GM13977 (cell line): ENCODE results near the gene ADRA2A.
A peak's percentile ranks its signal among the peaks of the same experiment; 100 is the strongest.

ENCODE experiments used
- DNase-seq: peaks from one replicate; pipeline ENCODE4 v3.0.0; 2012; ENCODE audit warnings: low spot score
- CTCF ChIP-seq: IDR thresholded peaks from 2 replicates; pipeline ENCODE4 v1.5.1; 2012; ENCODE audit warnings: mild to moderate bottlenecking, control low read depth; ENCODE audit not compliant: insufficient read depth; ENCODE audit errors: extremely low read depth, missing control alignments
- in situ Hi-C: fragments of 300-500 bp; cut with MboI; formaldehyde crosslinking; loops from one replicate; pipeline ENCODE4 v1.12.0; 2022; ENCODE audit warnings: low sequenced_read_pairs, low pct_unique_long_range_greater_than_20kb, mixed read lengths, inconsistent platforms; ENCODE audit not compliant: unreplicated experiment

ADRA2A gene

DNA sequence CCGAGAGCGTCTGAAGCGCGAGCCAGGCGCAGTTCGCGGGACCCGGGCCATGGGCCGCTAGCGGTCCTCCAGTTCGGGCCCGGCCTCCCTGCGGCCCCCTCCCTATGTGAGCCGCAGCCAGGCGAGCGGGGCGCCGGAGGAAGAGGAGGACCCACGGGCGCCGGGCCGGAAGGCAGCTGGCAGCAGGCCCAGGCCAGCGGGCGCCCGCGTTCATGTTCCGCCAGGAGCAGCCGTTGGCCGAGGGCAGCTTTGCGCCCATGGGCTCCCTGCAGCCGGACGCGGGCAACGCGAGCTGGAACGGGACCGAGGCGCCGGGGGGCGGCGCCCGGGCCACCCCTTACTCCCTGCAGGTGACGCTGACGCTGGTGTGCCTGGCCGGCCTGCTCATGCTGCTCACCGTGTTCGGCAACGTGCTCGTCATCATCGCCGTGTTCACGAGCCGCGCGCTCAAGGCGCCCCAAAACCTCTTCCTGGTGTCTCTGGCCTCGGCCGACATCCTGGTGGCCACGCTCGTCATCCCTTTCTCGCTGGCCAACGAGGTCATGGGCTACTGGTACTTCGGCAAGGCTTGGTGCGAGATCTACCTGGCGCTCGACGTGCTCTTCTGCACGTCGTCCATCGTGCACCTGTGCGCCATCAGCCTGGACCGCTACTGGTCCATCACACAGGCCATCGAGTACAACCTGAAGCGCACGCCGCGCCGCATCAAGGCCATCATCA lies 1.1 kb downstream of the ADRA2A start:
- DNase-seq, result peak; percentile 61
- no peak for TF ChIP-seq CTCF
- in situ Hi-C loops, result no loop called here

- in situ Hi-C loops, result no loop called here
Observed at GRCh38 chr10:111078505-111079185, 1.8 kb downstream of the ADRA2A start.

DNA sequence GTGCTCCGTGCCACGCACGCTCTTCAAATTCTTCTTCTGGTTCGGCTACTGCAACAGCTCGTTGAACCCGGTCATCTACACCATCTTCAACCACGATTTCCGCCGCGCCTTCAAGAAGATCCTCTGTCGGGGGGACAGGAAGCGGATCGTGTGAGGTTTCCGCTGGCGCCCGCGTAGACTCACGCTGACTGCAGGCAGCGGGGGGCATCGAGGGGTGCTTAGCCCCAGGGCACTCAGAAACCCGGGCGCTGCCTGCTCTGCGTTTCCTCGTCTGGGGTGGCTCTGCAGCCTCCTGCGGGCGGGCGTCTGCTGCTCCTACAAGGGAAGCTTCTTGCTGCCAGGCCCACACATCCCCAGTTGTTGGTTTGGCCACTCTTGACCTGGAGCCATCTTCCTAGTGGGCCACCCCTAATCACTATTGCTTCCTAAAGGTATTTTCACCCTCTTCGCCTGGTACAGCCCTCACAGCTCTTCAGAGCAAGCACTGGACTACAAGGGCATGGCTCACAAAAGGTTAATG lies 2.5 kb downstream of the ADRA2A start:
- TF ChIP-seq CTCF, result no peak
- in situ Hi-C loops, result no loop called here
- DNase-seq, result no peak

More at GRCh38 chr10:111078505-111079185, 1.8 kb downstream of the ADRA2A start:
- no peak for TF ChIP-seq CTCF
- DNase-seq, result no peak

DNA sequence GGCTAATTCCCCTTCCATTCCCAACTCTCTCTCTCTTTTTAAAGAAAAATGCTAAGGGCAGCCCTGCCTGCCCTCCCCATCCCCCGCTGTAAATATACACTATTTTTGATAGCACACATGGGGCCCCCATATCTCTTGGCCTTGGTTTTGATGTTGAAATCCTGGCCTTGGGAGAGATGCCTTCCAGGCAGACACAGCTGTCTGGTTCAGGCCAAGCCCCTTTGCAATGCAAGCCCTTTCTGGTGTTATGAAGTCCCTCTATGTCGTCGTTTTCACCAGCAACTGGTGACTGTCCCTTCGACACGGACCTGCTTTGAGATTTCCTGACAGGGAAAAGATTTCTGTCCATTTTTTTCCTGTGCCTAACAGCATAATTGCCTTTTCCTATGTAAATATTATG lies 3.0 kb downstream of the ADRA2A start:
- no peak for DNase-seq
- in situ Hi-C loops, result no loop called here

DNA sequence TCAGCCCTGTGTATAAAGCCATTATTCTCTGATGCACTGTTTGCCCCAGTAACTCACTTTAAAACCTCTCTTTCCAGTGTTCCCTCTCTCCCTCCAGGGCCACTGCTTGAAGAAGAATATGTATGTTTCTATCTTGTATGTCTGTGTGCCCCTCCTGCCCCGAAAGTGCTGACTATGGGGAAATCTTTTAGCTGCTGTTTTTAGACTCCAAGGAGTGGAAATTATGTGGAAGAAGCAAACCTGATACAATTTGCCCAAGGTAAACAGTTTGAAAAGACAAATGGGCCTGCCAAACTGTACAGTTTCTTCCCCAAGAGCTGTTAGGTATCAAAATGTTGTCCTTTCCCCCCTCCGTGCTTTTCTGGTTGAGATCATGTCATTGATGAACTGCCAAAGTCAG lies 3.4 kb downstream of the ADRA2A start:
- DNase-seq, result no peak
- in situ Hi-C loops, result no loop called here
- no peak for TF ChIP-seq CTCF

More for the DNA sequence above, 3.0 kb downstream of the ADRA2A start:
- no peak for TF ChIP-seq CTCF

DNA sequence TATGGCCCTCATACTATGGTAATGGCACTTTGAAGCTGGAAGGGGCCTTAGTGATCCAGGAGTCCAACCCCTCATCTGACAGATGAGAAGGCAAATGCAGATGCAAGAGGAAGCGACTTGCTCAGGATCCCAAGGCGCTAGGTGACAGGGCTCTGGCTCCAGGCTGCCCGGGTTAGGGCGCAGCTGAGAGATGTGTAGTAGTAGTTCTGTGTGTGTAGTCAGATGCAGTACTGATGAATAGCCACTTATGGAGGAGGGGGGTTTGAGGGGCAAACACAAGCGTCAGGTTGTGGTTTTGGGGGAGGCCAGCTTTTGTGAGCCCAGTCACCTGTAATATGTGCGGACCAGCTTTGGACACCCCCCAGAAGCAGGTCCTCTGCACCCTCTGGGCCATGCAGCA lies 4.8 kb downstream of the ADRA2A start:
- no peak for TF ChIP-seq CTCF
- in situ Hi-C loops, result no loop called here
- DNase-seq, result no peak
